Lower lobe of right lung (tissue), 2 donors: ENCODE results near the gene ATP6V0D1. TPM values are rescaled to one million over a fixed set of nuclear protein-coding genes. Genes with fewer than 3 reads are reported as not detected.

Experiments
- ATAC-seq, 2 donors: fragments of 200-7000 bp; cut with Tn5 transposase; one replicate each; pipeline ENCODE4 v1.9.1; 2020 to 2022; ENCODE audit warnings: mild to moderate bottlenecking in 2 of 2, moderate library complexity in 2 of 2
- DNase-seq: peaks from one replicate; pipeline ENCODE4 v3.0.0-alpha.2; 2020
- H3K27ac ChIP-seq: fragments of 200-600 bp; one replicate; pipeline ENCODE4 v1.8.0; 2022
- H3K27me3 ChIP-seq: fragments of 200-600 bp; one replicate; pipeline ENCODE4 v1.8.0; 2022; ENCODE audit warnings: low read depth
- H3K36me3 ChIP-seq: fragments of 200-600 bp; one replicate; pipeline ENCODE4 v1.8.0; 2022; ENCODE audit warnings: mild to moderate bottlenecking
- H3K4me1 ChIP-seq: fragments of 200-600 bp; one replicate; pipeline ENCODE4 v1.8.0; 2022
- H3K4me3 ChIP-seq: fragments of 200-600 bp; one replicate; pipeline ENCODE4 v1.8.0; 2022; ENCODE audit warnings: mild to moderate bottlenecking
- H3K9me3 ChIP-seq: fragments of 200-600 bp; one replicate; pipeline ENCODE4 v1.8.0; 2022
- CTCF ChIP-seq: fragments of 200-600 bp; IDR thresholded peaks from one replicate; pipeline ENCODE4 v1.8.0; 2022; ENCODE audit warnings: antibody characterized with exemption, mild to moderate bottlenecking
- intact Hi-C: fragments of 100-400 bp; cut with DNase I; formaldehyde crosslinking; loops from one replicate; pipeline ENCODE4 v1.11.0; 2022
- total RNA-seq: library from RNA; stranded (reverse); fragmentation: NEBNext Ultra II Directional; extraction: Animal tissue kit (Norgen Biotek cat#: 25700); gene quantifications from one replicate; pipeline ENCODE4 v1.2.1, GENCODE V29; 2021
- donor health status: DM: no; HTN: yes; CAD: no; lungs with severe emphysema.

Gene ATP6V0D1
- total RNA-seq, 1 donor from 2014 or later: 175 TPM

GRCh38 chr16:67482233-67482924, 1.4 kb upstream of the ATP6V0D1 start:
- intact Hi-C loops: no loop called here
- H3K4me1 ChIP-seq: peaks cover 45% of the 10 kb centered on the region

GRCh38 chr16:67481561-67482232, 740 bp upstream of the ATP6V0D1 start:
- peak; percentile 60 for DNase-seq
- Histone ChIP-seq H3K27ac (peak overlapping the region; percentile 93), H3K9me3 (no peaks in the 10 kb centered on the region), H3K4me1 (peaks cover 50% of the 10 kb centered on the region), H3K4me3 (peak overlapping the region; percentile 80), H3K36me3 (peaks cover 6% of the 10 kb centered on the region), H3K27me3 (no peaks in the 10 kb centered on the region)
- peak; percentile 0 to 1 for ATAC-seq
- intact Hi-C loops: no loop called here
- TF ChIP-seq CTCF: no peak

More at GRCh38 chr16:67482233-67482924, 1.4 kb upstream of the ATP6V0D1 start:
- ATAC-seq (no peak), DNase-seq (no peak)
- peaks cover 6% of the 10 kb centered on the region for H3K36me3 ChIP-seq
- H3K27me3 ChIP-seq: no peaks in the 10 kb centered on the region
- peak overlapping the region; percentile 80 for H3K4me3 ChIP-seq
- H3K9me3 ChIP-seq: no peaks in the 10 kb centered on the region
- no peak for TF ChIP-seq CTCF
- peak overlapping the region; percentile 93 for H3K27ac ChIP-seq

DNA sequence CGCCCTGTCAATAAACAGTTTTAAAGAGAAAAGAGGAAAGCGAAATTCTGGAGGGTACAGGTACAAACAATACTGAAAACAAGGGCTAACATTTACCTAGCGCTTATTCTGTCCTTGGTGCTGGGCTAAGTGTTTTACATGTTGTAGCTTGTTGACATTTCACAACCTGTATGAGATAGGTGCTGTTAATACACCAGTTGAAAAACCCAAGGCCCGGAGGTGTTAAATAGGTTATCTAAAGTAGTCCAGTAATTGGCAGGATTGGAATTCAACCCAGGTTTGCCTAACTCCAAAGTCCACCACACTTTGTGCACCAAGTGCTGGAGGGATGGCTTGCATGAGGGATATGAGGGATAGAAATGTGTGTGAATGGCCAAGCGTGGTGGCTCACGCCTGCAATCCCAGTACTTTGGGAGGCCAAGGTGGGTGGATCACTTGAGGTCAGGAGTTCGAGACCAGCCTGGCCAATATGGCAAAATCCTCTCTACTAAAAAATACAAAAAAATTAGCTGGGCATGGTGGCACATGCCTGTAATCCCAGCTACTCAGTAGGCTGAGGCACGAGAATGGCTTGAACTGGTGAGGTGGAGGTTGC, 2.9 kb downstream of the ATP6V0D1 start:
- Histone ChIP-seq H3K4me1 (peaks cover 80% of the 10 kb centered on the region), H3K4me3 (no peak overlapping the region), H3K27ac (no peak overlapping the region)

DNA sequence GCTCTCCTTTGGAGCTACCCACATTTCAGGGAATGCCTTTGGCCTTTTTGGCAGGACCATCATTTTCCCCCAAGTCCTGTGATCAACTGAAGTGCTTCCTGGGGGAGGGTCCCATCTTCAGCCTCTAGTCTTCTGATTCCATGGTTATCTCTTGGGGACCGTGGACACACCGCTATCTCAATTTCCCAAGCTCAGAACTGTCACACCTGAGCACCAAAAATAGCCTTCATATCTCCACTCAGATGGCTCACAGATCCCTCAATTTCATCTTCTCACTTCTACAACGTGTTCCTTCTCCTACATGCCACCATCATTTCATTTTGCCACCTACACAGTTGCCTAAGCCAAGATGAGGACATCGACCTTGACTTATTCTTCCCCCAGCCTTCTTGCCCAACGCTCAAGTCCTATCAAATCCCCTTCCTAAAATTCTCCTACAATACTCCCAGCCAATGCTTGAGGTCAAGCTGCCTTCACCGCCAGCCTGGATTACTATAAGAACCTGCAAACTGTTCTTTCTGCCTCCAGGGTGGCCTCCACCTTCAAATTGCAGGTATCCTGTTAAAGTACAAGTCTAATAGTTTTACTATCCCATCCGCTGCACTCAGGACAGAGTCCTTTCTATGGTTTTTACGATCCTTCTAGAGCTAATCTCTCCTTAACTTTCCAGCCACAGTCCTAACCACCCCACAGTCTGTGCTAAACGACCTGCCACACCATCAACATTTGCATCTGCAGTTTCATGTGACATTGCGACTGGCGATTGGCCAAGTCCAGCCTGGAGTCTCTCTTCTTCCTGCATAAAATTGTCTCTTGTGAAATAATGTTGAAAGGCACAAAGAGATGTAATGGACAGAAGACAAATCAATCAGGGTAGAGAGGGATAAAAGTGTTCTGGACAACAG, 6.2 kb downstream of the ATP6V0D1 start:
- ATAC-seq: no peak
- H3K9me3 ChIP-seq: no peaks in the 10 kb centered on the region
- H3K36me3 ChIP-seq: peaks cover 6% of the 10 kb centered on the region
- H3K27ac ChIP-seq: no peak overlapping the region
- no peaks in the 10 kb centered on the region for H3K27me3 ChIP-seq
- no peak for DNase-seq
- peaks cover 93% of the 10 kb centered on the region for H3K4me1 ChIP-seq
- no peak overlapping the region for H3K4me3 ChIP-seq
- no peak for TF ChIP-seq CTCF
- intact Hi-C loops: no loop called here

More for the DNA sequence above, 2.9 kb downstream of the ATP6V0D1 start:
- ATAC-seq (peak; percentile 10 to 51), DNase-seq (no peak)
- Histone ChIP-seq H3K36me3 (peaks cover 6% of the 10 kb centered on the region), H3K27me3 (no peaks in the 10 kb centered on the region), H3K9me3 (no peaks in the 10 kb centered on the region)
- no peak for TF ChIP-seq CTCF
- intact Hi-C loops: no loop called here

DNA sequence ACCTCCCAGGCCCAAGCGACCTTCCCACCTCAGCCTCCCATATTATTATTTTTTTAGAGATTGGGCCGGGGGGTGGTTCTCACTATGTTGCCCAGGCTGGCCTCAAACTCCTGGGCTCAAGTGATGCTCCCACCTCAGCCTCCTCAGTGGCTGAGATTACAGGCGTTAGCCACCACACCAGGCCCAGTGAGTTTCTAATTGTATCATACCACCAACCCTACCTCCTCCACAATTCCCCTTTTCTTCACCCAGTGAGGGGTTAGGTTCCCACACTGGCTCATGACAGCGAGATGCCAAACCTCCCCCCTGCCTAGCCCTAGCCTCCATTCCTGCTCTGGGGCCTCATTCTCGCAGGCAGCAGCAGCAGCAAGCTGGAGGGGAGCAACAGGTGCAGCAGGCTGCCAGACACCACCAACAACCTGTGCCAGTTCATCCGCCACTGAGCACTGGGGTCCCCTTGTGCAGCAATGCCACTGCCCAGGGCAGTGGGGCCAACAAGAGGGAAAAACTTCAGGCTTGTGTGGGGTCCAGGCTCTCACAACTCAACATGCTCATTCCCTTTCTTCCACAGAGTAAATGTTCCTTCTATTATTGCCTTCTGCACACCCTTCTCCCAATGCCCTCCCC, 9.1 kb downstream of the ATP6V0D1 start:
- Histone ChIP-seq H3K27me3 (no peaks in the 10 kb centered on the region), H3K27ac (no peak overlapping the region), H3K9me3 (no peaks in the 10 kb centered on the region), H3K4me3 (no peak overlapping the region), H3K36me3 (peaks cover 6% of the 10 kb centered on the region), H3K4me1 (peaks cover 86% of the 10 kb centered on the region)
- intact Hi-C loops: no loop called here
- no peak for ATAC-seq
- no peak for TF ChIP-seq CTCF
- DNase-seq: no peak
